ENCODE data around the gene MAP3K7CL.

GRCh38 chr21:29146726-29147125 is 16.3 kb downstream of the MAP3K7CL start:
- TF ChIP-seq CTCF (optimal IDR thresholded peaks at IDR 0.05 in 1 of 3, IDR thresholded peaks at IDR 0.05 in 1 of 3, conservative IDR thresholded peaks at IDR 0.05 in 1 of 3; ENCODE audit: extremely low read depth in 1 of 3, insufficient read depth in 2 of 3, low read length in 3 of 3) (no peak), EZH2 (IDR thresholded peaks at IDR 0.05; ENCODE audit: low read length) (no peak)

Data from keratinocyte (primary cell).